NCI-H1105 (cell line): ENCODE results near the gene XRCC6.
"Not testable (repeated sequence)": the region's sequence is repeated elsewhere in the genome, so short reads cannot be mapped to it uniquely, and the experiment has no call there.

Source experiments
- DNase-seq: peaks from one replicate; lab custom pipeline; 2025; lab: John Stamatoyannopoulos, UW

The XRCC6 gene

GRCh38 chr22:41621099-41621910 lies at the start of gene XRCC6:
XRCC6 (plus strand) TSS chr22:41621295; CDS start chr22:41622005, 710 bp downstream.
- DNase-seq, result peak; percentile 100

- no peak for DNase-seq
Observed at GRCh38 chr22:41571786-41572185, 49.3 kb upstream of the XRCC6 start.

- not testable (repeated sequence) for DNase-seq
Observed at GRCh38 chr22:41572305-41572704, 48.8 kb upstream of the XRCC6 start.

GRCh38 chr22:41573677-41574076 lies 47.4 kb upstream of the XRCC6 start:
- DNase-seq, result no peak

- no peak for DNase-seq
Observed at GRCh38 chr22:41574847-41575381, 46.2 kb upstream of the XRCC6 start.

- DNase-seq, result no peak
Observed at GRCh38 chr22:41575533-41575932, 45.6 kb upstream of the XRCC6 start.

GRCh38 chr22:41576877-41577276 lies 44.2 kb upstream of the XRCC6 start:
- no peak for DNase-seq

- no peak for DNase-seq
Observed at GRCh38 chr22:41578114-41578513, 43.0 kb upstream of the XRCC6 start.

GRCh38 chr22:41578818-41579217 lies 42.3 kb upstream of the XRCC6 start:
- no peak for DNase-seq

GRCh38 chr22:41579297-41579996 lies 41.6 kb upstream of the XRCC6 start:
- no peak for DNase-seq

GRCh38 chr22:41579997-41580355 lies 41.1 kb upstream of the XRCC6 start:
- DNase-seq, result no peak

GRCh38 chr22:41582694-41583093 lies 38.4 kb upstream of the XRCC6 start:
- no peak for DNase-seq

GRCh38 chr22:41584881-41585280 lies 36.2 kb upstream of the XRCC6 start:
- DNase-seq, result no peak

- no peak for DNase-seq
Observed at GRCh38 chr22:41585898-41586297, 35.2 kb upstream of the XRCC6 start.

GRCh38 chr22:41587347-41587723 lies 33.8 kb upstream of the XRCC6 start:
- DNase-seq, result no peak

- DNase-seq, result peak; percentile 100
Observed at GRCh38 chr22:41589391-41590241, 31.5 kb upstream of the XRCC6 start, which contains the start of gene PMM1. PMM1 (minus strand) TSS chr22:41589840; CDS start chr22:41589805, 35 bp downstream.

- not testable (repeated sequence) for DNase-seq
Observed at GRCh38 chr22:41593336-41593960, 27.6 kb upstream of the XRCC6 start.

GRCh38 chr22:41595703-41596102 lies 25.4 kb upstream of the XRCC6 start:
- DNase-seq, result no peak

GRCh38 chr22:41596776-41597634 lies 24.1 kb upstream of the XRCC6 start:
- peak; percentile 38 for DNase-seq

GRCh38 chr22:41597635-41597953 lies 23.5 kb upstream of the XRCC6 start:
- no peak for DNase-seq

- DNase-seq, result no peak
Observed at GRCh38 chr22:41598081-41598480, 23.0 kb upstream of the XRCC6 start.
